GM21825 (cell line): Measurements from ENCODE around the gene KCNA3.

ENCODE experiments used
- ATAC-seq: cut with Tn5 transposase; IDR thresholded peaks from one replicate; pipeline ENCODE4 v1.9.1; 2021; ENCODE audit warnings: mild to moderate bottlenecking, moderate library complexity; ENCODE audit not compliant: unreplicated experiment

The KCNA3 gene

DNA sequence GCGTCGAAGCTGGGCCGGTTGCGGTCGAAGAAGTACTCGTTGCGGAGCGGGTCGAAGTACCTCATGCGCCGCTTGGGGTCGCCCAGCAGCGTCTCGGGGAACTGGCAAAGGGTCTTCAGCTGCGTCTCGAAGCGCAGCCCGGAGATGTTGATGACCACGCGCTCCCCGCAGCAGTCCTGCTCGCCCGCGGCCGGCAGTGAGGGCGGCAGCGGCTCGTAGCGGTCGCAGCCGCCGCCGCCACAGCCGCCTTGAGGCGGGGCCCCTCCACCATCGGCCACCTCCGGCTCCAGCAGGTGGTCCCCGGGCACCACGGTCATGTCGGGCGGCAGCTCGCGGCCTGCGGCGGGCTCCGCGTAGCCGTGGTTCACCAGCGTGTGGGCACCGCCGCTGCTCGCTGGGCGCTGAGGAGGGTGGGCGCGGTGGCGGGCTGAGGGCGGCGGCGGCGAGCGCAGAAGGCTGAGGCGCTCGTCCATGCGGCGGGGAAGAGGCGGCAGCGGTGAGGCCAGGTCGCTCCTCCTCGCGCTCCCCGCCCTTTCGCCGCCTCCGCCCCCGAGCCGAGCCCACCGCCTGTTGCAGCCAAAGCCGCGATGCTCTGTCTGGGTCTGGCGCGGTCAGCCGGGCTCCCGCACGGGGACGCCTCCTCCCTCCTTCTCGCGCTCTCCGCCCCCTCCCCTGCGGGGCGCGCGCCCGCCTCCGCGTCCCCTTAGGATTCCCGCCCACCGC lies at the start of gene KCNA3:
TSS of gene KCNA3 (minus strand) at position 604 of the 723 bp plus-strand sequence. CDS start at position 473, 131 bp downstream.
- no peak for ATAC-seq

DNA sequence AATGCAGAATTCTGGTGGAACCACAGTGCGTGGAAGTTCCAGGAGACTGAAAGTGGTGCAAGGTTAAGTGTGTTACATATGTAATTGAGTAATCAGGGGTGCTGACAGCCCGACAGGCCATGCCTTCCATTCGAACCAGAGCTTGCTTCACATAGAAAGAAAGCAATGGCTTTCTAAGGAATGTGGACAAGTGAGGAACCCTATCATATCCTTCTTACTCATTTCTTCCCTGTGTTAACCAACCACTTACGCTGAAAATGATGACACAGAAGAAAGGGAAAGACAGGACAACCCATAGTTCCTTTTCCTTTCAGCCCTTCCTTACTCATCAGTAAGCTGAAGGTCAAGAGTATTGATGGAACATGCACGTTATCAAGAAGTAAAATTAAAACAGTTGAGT lies 48.1 kb upstream of the KCNA3 start:
- ATAC-seq: no peak

DNA sequence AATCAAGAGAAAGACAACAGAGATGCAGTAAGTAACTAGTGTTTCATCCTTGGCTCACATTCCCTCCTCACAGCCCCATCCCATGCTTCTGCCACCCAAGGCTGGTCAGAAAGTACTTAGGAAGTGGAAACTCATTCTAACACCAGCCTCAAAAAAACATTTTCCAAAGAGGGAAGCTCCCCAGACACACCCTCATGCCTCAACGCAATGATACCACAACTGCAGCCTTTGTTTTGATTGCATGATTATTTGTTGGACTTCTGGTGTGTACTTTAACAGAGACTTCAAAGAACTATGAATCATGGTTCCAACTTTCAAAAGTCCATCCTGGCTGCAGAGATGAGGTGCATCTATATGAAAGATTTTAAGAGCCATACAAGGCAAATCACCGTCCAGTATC lies 45.2 kb upstream of the KCNA3 start:
- ATAC-seq: no peak

DNA sequence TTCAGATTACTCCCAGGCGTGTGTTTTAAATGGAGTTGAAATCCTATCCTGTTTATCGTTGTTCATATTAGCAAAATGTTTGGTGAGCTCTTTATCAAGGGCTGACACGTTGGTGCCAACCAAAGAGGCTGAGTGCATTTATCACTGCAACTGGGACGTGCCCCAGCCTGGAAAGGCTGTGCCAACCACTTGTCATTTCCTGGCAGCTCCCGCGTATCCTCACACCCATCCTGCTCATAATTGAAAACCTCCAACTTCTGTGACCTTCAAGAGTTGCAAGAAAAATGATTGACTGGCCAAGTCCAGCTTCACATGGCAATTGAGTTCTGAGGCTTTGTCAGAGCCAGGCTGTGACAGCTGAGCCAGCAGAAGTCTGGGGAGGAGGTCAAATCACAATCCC lies 43.7 kb upstream of the KCNA3 start:
- ATAC-seq: no peak

DNA sequence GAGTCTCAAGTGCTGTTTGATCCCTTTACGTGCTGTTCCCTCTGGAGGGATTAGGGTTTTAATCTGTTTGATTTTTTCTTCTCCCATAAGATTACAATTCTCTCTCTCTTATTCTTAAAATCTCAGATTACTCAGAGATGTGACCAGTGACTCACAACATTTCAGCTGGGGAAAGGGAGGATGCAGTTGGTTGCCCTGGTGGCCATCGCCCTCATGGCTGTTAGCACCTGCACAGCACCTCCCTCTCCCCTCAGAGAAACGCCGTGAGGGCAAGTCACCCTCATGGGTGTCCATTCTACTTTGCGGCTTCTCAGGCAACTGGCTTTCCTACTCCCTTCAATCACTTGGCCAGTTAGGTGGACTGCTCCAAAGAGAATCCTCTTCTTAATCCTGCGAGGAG lies 42.4 kb upstream of the KCNA3 start:
- no peak for ATAC-seq

DNA sequence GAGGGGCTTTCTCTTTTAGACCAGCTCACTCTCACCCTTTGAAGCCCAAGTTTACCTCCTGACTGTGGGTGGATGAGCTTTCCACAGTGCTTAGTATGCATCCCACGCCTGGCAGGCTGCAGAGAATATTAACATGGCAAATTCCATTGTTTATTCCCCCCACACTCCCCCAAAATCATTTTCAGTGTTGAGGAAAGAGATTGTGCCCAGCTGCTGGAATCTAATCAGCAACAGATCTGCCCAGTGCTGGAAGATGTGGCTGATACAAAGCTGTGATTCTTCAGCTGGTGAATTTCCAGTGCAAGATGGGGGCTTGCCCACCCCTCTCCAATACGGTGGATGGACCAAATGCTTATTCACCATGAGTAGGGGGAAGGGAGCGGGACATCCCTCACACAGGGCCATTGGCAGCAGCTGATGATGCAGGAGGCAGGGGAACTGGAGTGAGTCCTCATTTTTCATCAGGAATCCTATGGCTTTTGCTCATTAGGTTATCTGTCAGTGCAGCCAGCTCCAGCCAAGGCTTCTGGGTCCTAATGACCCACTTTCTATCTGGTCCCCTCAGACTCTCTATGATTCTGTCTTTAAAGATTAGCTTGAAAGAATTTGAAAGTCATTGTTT lies 39.7 kb upstream of the KCNA3 start:
- no peak for ATAC-seq

DNA sequence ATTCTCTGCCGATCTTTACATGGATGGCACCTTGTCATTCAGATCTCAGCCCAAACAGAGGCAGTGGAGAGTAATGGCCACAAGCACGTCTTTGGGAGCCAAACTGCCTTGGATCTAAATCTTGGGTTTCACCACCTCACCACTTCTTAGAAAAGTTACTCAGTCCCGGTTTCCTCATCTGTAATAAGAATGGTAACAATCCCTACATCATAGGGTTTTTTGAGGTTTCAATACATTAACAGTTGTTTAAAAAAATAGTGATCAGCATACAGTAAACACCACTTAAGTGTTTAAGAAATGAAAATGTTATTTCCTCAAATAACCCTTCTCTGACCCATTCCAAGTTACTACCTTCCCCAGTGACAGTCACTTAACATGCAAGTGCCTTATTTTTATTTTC lies 38.5 kb upstream of the KCNA3 start:
- ATAC-seq: no peak

DNA sequence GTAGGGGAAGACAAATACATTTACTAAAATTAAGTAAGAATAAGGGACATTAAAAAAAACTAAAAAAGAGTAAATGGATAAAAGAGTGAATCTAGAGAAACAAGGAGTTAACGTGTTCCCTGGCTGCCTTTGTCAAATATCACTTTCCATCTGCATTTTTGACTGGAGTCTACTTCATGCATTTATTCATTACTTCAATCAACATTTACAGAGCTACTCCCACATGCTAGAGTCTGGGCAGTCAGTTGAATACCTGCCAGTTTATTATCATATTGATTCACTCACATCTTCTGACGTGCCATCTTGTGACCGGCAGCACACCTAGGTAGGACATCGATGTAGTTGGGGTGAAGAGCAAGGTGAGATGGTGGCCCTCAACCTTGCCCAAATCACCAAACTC lies 35.6 kb upstream of the KCNA3 start:
- no peak for ATAC-seq

DNA sequence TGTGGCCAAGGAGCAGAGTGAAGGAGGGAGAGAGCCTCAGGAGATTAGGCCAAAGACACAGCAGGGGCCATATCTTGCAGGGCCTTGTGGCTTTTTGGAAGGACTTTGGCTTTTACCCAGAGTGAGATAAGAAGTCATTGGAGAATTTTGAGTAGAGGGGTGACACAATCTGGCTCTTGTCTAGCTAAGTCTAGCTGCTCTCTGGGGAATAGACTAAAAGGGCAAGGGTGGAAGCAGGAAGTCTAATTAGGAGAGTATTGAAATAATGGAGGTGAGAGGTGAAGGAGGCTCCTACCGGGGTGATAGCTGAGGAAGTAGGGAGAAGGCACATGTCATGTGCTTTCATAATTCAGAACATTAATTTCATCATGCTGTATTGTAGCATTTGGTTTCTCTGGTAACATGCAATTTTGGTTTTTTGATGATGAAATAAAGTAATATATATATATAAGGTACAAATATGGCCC lies 34.3 kb upstream of the KCNA3 start:
- ATAC-seq: no peak

DNA sequence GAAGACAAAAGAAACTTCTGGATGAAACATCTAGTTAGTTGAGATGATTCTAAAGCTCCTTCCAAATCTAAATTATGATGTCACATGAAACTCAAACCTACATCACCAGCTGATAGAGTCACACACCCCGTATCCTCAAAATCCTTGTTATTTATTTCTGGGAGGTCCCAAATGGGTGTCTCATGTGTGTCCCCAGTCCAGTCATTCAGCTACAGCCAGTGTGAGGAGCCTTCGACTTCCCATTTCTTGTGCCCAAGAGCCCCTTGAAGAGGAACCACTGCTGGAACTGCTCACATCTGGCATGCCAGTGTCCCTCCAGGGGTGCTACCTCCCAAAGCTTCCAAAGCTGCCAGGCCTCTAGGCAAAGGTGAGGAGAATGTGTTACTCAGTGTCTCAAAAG lies 32.5 kb upstream of the KCNA3 start:
- no peak for ATAC-seq

DNA sequence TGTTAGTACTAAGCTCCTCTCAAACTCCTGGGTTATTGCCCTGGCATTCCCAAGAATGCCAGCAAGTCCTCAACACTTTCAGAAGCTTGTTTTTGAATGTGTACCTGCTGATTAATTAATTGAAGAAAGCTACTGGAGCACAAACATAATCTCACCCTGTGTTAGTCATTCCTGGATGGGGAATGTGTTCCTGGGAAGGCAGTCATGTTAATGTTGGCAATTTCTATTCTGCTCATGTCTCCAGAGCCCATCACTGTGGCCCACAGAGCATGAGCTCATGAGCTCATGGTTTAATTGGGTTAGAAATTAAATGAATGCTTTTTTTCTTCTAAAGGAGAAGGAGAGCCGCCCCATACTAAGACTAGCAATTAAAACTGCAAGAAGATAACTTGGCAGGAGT lies 31.9 kb upstream of the KCNA3 start:
- no peak for ATAC-seq

DNA sequence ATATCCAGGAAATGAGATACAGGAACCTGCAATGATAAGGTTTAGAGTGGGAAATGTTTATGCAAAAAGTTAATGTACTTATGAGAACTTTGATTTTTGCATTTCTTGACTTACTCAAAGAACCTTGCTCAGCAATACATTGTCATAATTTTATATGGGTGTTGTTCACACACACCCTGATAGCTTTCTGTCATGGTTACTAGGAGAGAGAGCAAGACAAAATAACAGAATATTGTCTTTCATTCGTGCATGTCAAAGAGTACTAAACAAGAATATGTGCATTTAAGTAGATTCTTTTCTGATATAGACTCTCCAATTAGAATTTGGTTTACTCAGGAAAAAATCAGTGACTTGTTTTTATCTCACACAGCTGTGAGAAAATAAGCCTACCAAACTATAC lies 27.5 kb upstream of the KCNA3 start:
- ATAC-seq: no peak

DNA sequence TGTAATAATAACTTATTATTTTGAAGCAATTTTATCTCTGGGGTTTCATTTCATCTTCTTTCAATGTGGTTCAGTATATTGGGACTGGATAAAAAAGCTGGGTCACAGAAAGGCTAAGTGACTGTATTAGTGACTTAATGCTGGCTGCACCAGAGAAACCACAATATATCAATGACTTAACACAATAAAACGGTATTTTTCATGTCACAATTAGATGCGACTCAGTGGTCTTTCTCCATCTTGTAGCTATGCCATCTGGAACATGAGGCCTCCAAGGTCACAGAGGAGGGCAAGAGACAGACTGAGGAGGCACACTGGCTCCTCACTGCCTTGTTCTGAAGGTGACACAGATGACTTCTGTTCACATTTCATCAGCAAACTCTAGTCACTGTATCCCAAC lies 26.0 kb upstream of the KCNA3 start:
- ATAC-seq: no peak

DNA sequence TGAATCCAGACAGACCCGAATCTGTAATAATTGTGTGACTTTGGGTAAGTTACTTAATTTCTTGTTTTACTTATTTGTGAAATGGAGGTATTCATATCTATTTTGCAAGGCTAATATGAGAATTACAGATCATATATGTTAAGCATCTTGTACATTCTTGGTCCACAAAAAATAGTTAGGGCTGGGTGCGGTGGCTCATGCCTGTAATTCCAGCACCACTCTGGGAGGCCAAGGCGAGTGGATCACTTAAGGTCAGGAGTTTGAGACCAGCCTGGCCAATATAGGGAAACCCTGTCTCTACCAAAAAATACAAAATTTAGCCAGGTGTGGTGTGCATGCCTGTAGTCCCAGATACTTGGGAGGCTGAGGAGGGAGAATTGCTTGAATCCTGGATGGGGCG lies 22.9 kb upstream of the KCNA3 start:
- no peak for ATAC-seq

DNA sequence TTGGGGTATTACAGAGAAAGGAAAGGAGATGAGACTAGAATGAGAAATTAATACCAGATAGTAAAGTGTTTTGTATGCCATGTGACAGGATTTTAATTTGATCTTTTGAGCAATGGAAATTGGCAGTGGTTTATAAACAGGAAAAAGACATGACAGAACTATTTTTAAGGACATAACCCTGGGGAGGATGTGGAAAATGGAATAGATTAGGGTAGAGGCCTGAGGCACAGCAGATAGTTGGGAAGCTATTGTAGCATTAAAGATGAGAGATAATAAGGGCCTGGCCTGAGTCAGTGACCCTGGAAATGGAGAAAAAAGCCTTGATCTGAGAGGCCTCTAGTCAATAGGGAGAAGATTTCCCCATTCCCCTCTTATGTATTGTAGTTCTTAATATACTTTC lies 22.1 kb upstream of the KCNA3 start:
- no peak for ATAC-seq

DNA sequence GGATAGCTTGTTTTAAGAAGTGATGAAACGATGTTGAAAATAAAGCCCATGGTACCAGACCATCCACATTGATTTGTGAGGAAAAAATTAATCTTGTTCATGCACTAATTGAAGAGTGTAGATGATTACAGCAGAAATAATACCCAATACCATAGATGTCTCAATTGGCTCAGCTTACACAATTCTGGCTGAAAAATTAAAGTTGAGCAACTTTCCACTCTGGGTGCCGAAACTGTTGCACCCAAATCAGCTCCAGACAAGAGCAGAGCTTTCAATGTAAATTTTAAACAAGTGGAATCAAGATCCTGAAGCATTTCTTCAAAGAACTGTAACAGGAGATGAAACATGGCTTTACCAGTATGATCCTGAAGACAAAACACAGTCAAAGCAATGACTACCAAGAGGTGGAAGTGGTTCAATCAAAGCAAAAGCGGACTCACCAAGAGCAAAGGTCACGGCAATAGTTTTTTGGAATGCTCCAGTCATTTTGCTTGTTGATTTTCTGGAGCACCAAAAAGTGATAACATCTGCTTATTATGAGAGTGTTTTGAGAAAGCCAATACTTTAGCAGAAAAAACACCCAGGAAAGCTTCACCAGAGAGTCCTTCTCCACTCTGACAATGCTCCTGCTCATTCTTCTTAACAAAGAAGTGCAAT lies 16.1 kb upstream of the KCNA3 start:
- no peak for ATAC-seq

DNA sequence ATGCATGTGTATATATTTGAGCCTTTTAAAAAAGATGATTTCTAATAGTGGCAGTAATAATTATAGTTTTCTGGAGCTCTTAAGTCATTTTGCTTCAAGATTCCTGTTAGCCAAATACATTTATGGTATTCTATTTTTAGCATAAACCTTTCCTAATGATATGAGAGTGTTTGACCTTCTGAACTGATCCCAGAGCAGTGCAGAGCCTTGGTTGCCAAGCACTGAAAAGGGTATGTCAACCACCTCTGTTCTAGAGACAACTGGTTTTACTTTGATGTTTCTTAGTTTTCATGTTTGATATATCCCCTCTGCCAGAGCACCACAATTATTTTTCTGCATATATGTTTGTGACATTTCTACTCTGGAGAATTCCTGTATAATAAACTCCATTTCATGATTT lies 15.1 kb upstream of the KCNA3 start:
- no peak for ATAC-seq

DNA sequence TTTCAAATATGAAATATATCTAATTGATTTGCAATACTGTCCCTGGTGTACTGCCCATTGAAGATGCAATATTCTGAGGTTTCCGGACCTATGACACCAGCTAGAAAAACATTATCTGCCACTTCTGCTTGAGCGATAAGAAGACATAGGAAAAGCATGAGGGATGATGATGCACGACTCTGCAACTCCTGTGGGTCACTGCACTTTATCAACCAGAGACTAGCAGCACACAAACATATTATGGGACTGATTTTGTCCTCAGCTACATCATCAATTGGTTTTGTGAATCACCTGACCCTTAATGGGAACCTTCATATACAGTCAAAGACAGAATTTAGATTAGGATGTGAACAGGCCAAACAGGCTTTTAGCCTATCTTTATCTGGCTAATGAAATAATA lies 13.8 kb upstream of the KCNA3 start:
- ATAC-seq: no peak

DNA sequence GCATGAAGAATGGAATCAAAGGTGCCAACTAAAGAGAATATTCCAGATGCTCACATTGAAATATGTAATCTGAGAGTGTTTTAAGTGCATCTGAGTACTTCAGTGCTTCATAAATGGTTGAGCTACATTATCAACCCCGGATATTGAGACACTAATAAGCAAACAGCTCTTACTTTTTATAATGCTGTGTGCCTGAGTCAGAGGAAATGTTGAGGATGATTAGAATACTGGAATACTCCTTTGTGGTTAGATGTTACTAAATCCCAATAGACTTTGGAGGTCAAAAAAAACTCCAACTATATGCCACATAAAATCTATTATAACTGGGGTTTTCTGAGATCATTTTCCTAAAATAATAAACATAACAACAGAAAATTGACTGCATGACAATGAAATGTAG lies 12.5 kb upstream of the KCNA3 start:
- no peak for ATAC-seq

DNA sequence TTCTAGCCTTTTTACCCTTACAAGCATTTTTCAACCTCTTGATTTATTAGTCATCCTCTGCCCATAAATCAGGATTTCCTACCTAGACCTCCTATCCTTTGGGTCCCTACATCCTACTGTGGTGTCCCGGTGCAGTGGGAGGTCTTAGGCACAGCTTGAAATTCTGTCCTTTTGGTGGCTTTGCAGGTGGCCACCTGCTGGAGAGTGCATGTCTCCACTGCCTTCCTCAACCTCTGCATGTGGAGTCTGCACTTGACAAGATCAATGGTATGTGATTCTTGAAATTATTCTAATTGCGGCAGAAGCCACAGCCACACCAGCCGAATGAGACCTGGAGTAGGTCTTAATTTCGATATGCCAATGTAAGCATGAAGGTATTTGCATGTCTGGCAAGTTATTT lies 11.4 kb upstream of the KCNA3 start:
- ATAC-seq: no peak

DNA sequence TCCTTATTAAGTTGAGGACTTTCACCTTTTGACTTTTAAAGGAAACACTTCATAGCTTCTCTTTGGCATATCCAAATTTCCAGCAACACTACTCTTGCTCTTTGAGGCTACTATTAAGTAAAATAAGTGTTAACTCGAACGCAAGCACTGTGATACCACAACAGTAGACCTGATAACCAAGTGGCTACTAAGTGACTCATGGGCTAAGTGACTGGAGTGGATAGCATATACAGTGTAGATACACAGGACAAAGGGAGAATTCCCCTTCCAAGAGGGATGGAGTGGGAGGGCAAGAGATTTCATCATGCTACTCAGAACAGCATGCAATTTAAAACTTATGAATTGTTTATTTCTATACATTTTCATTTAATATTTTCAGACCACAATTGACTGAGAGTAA lies 9.8 kb upstream of the KCNA3 start:
- no peak for ATAC-seq

DNA sequence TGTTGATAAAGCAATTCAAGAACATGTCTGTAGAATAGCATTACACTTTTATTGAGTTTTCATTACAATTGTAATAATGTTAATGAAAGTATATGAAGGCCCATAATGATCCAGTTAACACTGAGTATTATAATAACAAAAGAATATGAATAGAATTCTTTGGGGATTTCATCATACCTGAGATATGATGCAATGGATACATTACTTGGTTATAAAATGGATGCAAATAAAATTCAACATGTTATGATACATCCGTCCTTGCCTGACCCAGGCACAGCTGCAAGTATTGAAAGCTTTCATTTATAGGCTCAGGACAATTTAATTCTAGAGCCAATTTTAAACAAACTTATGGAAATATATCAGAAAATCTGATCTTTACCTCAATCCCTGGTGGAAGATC lies 8.2 kb upstream of the KCNA3 start:
- no peak for ATAC-seq
